Stimulated activated CD4-positive, alpha-beta T cell treated with anti-CD3 and anti-CD28 coated beads, Interleukin-4, amount 100 ng/mL, for 4 hours (primary cell): ENCODE data around the gene GTPBP3.

Source experiments
- DNase-seq, 2 experiments: peaks; one replicate each; pipeline ENCODE4 v3.0.0-alpha.2; 2020

Gene GTPBP3

GRCh38 chr19:17328517-17329365 lies 8.6 kb upstream of the GTPBP3 start:
- DNase-seq = peak; percentile 51 to 61

DNA sequence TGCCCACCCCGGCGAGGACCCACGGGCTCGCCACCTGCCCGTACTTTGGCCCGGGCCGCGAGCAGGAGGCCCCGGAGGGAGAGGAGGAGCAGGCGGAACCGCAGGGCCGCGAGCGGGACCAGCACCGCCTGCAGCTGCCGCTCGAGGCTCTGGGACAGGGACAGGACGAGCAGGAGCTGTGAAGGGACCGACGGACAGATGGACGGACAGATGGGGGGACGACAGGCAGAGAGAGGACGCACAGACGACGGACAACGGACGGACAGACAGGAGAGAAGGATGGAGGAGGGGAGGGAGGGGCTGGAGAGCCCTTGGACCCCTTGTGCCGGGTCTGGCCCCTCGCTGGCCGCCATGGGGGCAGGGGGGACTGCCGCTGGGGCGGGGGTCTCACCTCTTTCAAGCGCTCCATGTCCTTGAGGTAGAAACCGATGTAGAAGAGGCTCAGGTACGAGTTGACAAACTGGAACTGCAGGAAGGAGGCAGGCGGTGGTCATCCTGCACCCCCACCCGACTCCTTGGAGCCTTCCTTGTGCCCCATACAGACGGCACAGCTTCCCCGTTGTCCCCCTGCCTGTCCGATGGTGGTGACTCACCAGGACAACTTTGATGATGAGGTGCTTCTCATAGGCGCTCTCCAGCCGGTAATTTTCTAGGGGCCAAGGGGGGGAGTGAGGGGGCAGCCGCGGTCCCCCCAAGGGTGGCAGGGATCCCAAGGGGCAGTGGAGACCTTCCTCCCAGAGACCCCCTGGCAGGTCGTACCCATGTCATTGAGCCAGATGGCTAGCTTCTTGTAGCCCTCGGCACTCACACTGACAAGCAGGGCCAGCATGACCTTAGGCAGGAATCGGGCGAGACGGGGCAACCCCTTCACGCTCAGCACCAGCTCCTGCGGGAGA lies 7.7 kb upstream of the GTPBP3 start:
- no peak for DNase-seq

DNA sequence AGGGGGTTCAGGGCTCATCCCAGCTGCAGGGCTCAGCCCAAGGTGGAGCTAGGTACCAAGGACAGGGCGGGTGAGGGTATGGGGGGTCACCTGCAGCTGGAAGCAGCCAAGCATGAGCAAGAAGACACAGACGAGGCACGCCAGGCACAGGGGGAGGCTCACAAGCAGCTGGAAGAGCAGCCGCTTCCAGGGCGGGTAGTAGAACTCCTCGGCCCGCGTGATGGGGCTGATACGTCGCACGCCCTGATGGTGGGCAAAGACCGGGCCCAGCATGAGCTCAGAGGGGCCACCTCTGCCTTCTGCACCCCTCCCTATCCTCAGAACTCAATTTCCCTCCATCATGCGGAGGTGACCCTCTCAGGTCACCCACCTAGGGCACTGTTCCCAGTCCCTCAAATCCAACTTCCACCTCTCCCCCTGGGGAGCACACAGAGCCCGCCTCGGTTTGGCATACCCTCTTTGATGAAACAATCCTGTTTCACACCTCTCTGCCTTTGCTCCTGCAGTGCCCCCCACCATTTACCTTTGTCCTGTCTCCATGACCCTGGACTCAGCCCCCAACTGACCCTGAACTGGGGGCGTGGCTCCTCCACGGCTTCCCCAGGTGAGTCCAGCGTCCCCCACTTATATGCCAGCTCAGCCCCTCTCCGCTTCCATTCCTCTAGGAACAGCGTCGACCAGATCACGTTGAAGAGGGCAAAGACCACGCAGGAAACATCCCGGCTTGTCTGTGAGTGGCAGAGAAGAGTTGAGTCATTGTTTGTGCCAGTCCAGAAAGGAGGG lies 6.9 kb upstream of the GTPBP3 start:
- no peak for DNase-seq

GRCh38 chr19:17331045-17331558 lies 6.3 kb upstream of the GTPBP3 start:
- no peak for DNase-seq

DNA sequence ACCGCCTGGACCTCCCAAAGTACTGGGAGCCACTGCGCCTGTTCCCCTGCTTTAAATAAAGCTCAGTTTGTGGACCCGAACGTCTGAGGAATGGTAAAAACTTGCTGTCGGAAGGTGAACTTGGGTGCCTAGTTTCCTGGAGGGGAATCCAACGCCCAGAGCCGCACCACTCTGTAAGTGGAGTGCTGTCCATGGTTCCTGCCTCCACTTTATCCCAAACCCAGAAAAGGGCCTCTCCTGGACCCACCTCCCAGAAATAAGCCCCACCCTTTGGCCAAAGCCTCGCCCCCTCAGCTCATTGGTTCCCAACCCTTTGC lies 5.0 kb upstream of the GTPBP3 start:
- DNase-seq = no peak

DNA sequence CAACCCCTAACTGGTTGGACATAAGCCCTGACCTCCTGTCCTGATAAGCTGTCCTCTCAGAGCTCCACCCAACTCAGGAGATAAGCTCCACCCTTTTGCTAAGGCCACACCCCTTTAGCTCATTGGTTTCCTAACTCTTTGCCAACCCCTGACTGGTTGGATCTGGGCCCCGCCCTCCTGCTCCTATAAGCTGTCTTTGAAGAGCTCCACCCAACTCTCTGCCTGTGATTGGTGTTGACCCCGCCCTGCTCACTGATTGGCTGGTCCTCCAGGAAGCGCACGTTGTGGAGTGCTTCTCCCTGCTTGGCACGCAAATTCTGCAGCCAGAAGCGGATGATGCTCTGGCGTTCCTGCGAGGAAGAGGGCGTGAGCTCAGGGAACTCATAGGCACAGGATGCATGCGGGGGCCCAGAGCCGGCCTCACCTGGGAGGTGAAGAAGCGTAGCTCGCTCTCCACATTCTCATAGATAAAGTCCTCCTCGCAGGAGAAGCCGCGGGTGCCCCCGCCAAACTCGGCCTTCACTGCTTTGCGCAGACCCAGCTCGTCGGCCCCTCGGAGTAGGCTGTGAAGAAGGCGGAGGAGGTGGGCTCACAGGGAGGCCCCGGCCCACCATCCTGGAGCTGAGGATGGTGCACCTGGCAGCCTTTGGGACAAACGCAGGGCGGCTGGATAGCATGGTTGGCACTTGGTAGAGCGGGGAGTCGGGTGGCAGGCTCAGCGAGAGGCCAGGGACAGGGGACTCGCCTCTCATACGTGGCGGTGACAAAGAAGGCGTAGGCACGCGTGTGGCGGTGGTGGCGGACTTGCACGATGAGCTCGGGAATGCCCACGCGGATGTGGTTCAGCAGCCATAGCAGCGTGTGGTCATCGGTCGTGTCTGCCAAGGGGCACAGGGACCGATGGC lies 4.4 kb upstream of the GTPBP3 start:
- DNase-seq = no peak

GRCh38 chr19:17333611-17334413 lies 3.5 kb upstream of the GTPBP3 start:
- peak; percentile 66 to 84 for DNase-seq

GRCh38 chr19:17334414-17335409 lies 2.6 kb upstream of the GTPBP3 start, which contains the start of gene ANO8:
Gene ANO8, minus strand, starts transcription at chr19:17334855. Its CDS starts 185 bp downstream, at chr19:17334670.
- peak; percentile 94 to 97 for DNase-seq

DNA sequence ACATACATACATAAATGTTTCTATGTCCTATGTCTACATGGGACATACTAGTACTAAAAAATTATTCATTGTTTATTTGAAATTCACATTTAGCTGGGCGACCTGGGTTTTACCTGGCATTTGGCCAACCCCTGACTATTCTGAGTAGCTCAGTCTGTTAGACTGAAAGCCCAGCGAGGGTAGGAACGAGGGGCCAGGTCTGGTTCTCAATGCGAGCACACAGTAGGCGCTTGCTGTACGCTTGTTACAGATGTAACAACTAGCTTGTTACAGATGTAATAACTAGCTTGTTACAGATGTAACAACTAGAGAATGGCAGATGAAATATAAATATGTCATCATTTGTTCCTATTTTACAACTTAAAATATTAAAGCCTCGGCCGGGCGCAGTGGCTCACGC lies 1.8 kb upstream of the GTPBP3 start:
- no peak for DNase-seq

- DNase-seq = peak; percentile 17 to 38
Measured at GRCh38 chr19:17337675-17338432, 501 bp downstream of the GTPBP3 start.

GRCh38 chr19:17338433-17339078 lies 1.2 kb downstream of the GTPBP3 start:
- no peak for DNase-seq

DNA sequence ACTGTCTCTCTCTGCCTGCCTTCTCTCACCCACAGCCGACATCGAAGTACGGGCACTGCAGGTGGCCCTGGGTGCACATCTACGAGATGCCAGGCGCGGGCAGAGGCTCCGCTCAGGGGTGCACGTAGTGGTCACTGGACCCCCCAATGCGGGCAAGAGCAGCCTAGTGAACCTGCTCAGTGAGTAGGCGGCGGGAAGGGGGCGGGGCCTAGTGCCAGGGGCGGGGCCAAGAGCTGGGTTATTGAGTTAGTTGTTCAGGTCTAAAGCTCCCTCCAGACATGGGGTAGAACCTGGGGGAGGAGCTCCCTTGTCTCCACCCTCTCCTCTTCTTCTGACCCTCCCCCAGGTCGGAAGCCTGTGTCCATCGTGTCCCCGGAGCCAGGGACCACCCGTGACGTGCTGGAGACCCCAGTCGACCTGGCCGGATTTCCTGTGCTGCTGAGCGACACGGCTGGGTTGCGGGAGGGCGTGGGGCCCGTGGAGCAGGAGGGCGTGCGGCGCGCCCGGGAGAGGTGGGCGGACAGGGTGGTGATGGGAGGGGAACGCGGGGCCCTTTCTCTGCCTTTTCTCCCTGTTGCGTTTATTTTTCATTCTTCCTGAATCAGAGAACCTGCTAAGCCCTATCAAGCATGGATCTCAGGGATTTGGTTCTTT lies 1.9 kb downstream of the GTPBP3 start:
- DNase-seq = peak in 1 of 2 experiments; percentile 58

GRCh38 chr19:17340302-17340870 lies 3.0 kb downstream of the GTPBP3 start:
- DNase-seq = no peak

GRCh38 chr19:17340871-17341357 lies 3.6 kb downstream of the GTPBP3 start:
- DNase-seq = no peak

DNA sequence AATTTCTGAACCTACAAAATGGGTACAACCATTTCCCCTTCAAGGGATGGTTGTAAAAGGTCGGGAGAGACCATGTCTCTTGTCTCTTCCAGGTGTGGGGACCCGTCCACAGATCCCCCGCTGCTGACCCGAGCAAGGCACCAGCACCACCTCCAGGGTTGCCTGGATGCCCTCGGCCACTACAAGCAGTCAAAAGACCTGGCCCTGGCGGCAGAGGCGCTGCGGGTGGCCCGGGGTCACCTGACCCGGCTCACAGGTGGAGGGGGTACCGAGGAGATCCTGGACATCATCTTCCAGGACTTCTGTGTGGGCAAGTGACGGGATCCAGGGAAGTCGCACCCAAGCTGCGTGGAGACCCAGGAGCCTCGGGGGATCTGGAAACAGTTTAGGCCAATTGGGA lies 4.0 kb downstream of the GTPBP3 start:
- no peak for DNase-seq

DNA sequence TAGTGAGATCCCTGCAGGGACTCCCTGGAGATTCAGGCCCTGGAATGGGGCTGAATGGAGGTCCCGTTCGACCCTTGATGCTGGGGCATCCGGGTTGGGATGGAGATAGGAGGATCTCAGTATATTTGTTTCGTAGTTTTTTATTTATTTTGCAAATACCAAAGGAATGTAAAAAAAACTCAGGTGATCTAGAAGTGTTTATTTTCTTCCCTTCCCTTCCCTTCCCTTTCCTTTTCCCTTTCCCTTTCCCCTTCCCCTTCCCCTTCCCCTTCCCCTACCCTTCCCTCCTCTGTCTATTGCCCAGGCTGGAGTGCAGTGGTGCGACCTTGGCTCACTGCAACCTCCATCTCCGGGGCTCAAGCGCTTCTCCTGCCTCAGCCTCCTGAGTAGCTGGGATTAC lies 4.5 kb downstream of the GTPBP3 start:
- no peak for DNase-seq

DNA sequence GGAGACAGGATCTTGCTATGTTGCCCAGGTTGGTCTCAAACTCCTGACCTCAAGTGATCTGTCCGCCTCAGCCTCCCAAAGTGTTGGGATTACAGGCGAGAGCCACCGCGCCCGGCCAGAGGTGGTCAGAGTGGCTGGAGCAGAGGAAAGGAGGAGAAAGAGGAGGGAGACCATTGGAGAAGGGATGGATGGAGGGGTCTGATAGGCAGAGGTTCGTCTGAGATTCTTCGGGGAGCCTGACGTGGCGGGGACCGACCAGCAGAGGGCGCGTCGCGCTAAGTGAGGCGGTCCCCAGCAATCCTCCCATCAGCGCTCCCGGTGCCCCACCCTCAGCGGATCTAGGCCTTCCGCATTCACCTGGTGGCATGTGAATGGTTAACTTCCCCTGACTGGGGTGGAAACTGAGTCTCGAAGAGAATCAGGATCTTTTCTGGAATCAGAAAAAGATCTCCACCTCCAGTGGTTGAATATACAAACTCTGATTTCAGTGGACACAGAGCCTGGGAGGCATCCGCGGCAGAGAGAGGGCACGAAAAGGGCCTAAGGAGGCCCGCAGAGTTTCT lies 8.8 kb downstream of the GTPBP3 start:
- DNase-seq = peak; percentile 66 to 78
